IgD-negative memory B cell (primary cell): ENCODE measurements around the gene SLC25A22. TPM values are rescaled to one million over a fixed set of nuclear protein-coding genes. Genes with fewer than 3 reads are reported as not detected.

Experiments
- H3K27ac Mint-ChIP-seq, 3 donors: one replicate each; pipeline ENCODE4 v1.8.0; 2020 to 2022; ENCODE audit warnings: mild to moderate bottlenecking in 3 of 3, mixed read lengths in 3 of 3, moderate library complexity in 1 of 3
- H3K27me3 Mint-ChIP-seq: one replicate; pipeline ENCODE4 v1.8.0; 2021; ENCODE audit warnings: mixed read lengths
- H3K36me3 Mint-ChIP-seq: one replicate; pipeline ENCODE4 v1.8.0; 2020; ENCODE audit warnings: mild to moderate bottlenecking, mixed read lengths
- H3K4me1 Mint-ChIP-seq, 3 donors: one replicate each; pipeline ENCODE4 v1.8.0; 2020 to 2022; ENCODE audit warnings: mixed read lengths in 3 of 3, mild to moderate bottlenecking in 1 of 3
- H3K4me3 Mint-ChIP-seq, 4 donors: one replicate each; pipeline ENCODE4 v1.8.0; 2020 to 2022; ENCODE audit warnings: mild to moderate bottlenecking in 4 of 4, mixed read lengths in 4 of 4, moderate library complexity in 3 of 4
- H3K9me3 Mint-ChIP-seq, 3 donors: one replicate each; pipeline ENCODE4 v1.8.0; 2020 to 2021; ENCODE audit warnings: mixed read lengths in 3 of 3, mild to moderate bottlenecking in 1 of 3
- polyA plus RNA-seq: library from polyadenylated mRNA; unstranded; fragments of 300-500 nt; fragmentation: Illumina TruSeq; gene quantifications from one replicate; pipeline ENCODE4 v1.2.3, GENCODE V29; 2021

The SLC25A22 gene
- polyA plus RNA-seq, 1 donor from 2014 or later, result 9.5 TPM

GRCh38 chr11:809287-810039 lies 11.4 kb upstream of the SLC25A22 start, which contains the start of gene RPLP2:
Gene RPLP2 (plus strand): TSS chr11:809967. CDS start chr11:810235, 268 bp downstream.
- Mint-ChIP-seq H3K9me3 (no peaks in the 10 kb centered on the region), H3K4me1 (peaks cover 16 to 22% (median 16%) of the 10 kb centered on the region in 3 donors), H3K4me3 (peak within 1 kb of the TSS; percentile 92 to 98 (median 96)), H3K27me3 (no peaks in the 10 kb centered on the region), H3K36me3 (no peaks in the 10 kb centered on the region), H3K27ac (peak within 1 kb of the TSS; percentile 98 to 99 (median 98))

GRCh38 chr11:808427-809286 lies 10.6 kb upstream of the SLC25A22 start:
- Mint-ChIP-seq H3K4me3 (peak overlapping the region; percentile 92 to 98 (median 96)), H3K36me3 (no peaks in the 10 kb centered on the region), H3K9me3 (no peaks in the 10 kb centered on the region), H3K4me1 (peaks cover 16 to 22% (median 16%) of the 10 kb centered on the region in 3 donors), H3K27me3 (no peaks in the 10 kb centered on the region), H3K27ac (peak overlapping the region; percentile 98 to 99 (median 98))

- H3K36me3 Mint-ChIP-seq, result no peaks in the 10 kb centered on the region
- H3K27ac Mint-ChIP-seq, result peak overlapping the region in 2 of 3 donors; percentile 35 to 46
- H3K9me3 Mint-ChIP-seq, result no peaks in the 10 kb centered on the region
- peaks cover 4 to 13% (median 7%) of the 10 kb centered on the region in 3 donors for H3K4me1 Mint-ChIP-seq
- H3K27me3 Mint-ChIP-seq, result no peaks in the 10 kb centered on the region
- peak overlapping the region; percentile 38 to 88 (median 83) for H3K4me3 Mint-ChIP-seq
Measured at GRCh38 chr11:804599-804964, 6.5 kb upstream of the SLC25A22 start.

- Mint-ChIP-seq H3K9me3 (no peaks in the 10 kb centered on the region), H3K4me1 (peaks cover 4 to 11% (median 7%) of the 10 kb centered on the region in 3 donors), H3K4me3 (peak overlapping the region; percentile 55 to 88 (median 83)), H3K27me3 (no peaks in the 10 kb centered on the region), H3K27ac (peak overlapping the region in 1 of 3 donors; percentile 35), H3K36me3 (no peaks in the 10 kb centered on the region)
Measured at GRCh38 chr11:803770-804598, 5.9 kb upstream of the SLC25A22 start.

- Mint-ChIP-seq H3K27ac (no peak overlapping the region), H3K9me3 (no peaks in the 10 kb centered on the region), H3K36me3 (no peaks in the 10 kb centered on the region), H3K4me1 (peaks cover 2 to 6% (median 3%) of the 10 kb centered on the region in 3 donors), H3K27me3 (no peaks in the 10 kb centered on the region), H3K4me3 (no peak overlapping the region)
Measured at GRCh38 chr11:803467-803742, 5.3 kb upstream of the SLC25A22 start.

- no peaks in the 10 kb centered on the region for H3K27me3 Mint-ChIP-seq
- peak overlapping the region in 2 of 4 donors; percentile 38 to 85 for H3K4me3 Mint-ChIP-seq
- H3K27ac Mint-ChIP-seq, result no peak overlapping the region
- no peaks in the 10 kb centered on the region for H3K36me3 Mint-ChIP-seq
- no peaks in the 10 kb centered on the region for H3K9me3 Mint-ChIP-seq
- peaks cover 1 to 3% (median 2%) of the 10 kb centered on the region in 3 donors for H3K4me1 Mint-ChIP-seq
Measured at GRCh38 chr11:802693-803466, 4.8 kb upstream of the SLC25A22 start.

- Mint-ChIP-seq H3K4me3 (peak overlapping the region in 2 of 4 donors; percentile 38 to 71), H3K36me3 (no peaks in the 10 kb centered on the region), H3K27ac (no peak overlapping the region), H3K4me1 (peaks cover 0 to 2% (median 0%) of the 10 kb centered on the region in 3 donors), H3K9me3 (no peaks in the 10 kb centered on the region), H3K27me3 (no peaks in the 10 kb centered on the region)
Measured at GRCh38 chr11:802018-802617, 4.0 kb upstream of the SLC25A22 start.

- no peaks in the 10 kb centered on the region for H3K9me3 Mint-ChIP-seq
- peak overlapping the region in 1 of 4 donors; percentile 32 for H3K4me3 Mint-ChIP-seq
- H3K27me3 Mint-ChIP-seq, result no peaks in the 10 kb centered on the region
- peaks cover 0 to 4% (median 1%) of the 10 kb centered on the region in 3 donors for H3K4me1 Mint-ChIP-seq
- H3K27ac Mint-ChIP-seq, result no peak overlapping the region
- H3K36me3 Mint-ChIP-seq, result no peaks in the 10 kb centered on the region
Measured at GRCh38 chr11:801097-801780, 3.2 kb upstream of the SLC25A22 start.

- Mint-ChIP-seq H3K27me3 (no peaks in the 10 kb centered on the region), H3K27ac (no peak overlapping the region), H3K36me3 (no peaks in the 10 kb centered on the region), H3K9me3 (no peaks in the 10 kb centered on the region), H3K4me1 (peaks cover 0 to 6% (median 5%) of the 10 kb centered on the region in 3 donors), H3K4me3 (peak overlapping the region in 1 of 4 donors; percentile 32)
Measured at GRCh38 chr11:800473-800872, 2.4 kb upstream of the SLC25A22 start.

GRCh38 chr11:799641-800316 lies 1.7 kb upstream of the SLC25A22 start:
- Mint-ChIP-seq H3K36me3 (no peaks in the 10 kb centered on the region), H3K4me3 (peak overlapping the region in 1 of 4 donors; percentile 23), H3K4me1 (peaks cover 0 to 6% (median 5%) of the 10 kb centered on the region in 3 donors), H3K27me3 (no peaks in the 10 kb centered on the region), H3K9me3 (no peaks in the 10 kb centered on the region), H3K27ac (no peak overlapping the region)

- H3K4me3 Mint-ChIP-seq, result peak overlapping the region; percentile 87 to 99 (median 96)
Measured at GRCh38 chr11:797296-798092, 587 bp downstream of the SLC25A22 start.

GRCh38 chr11:796565-797295 lies 1.4 kb downstream of the SLC25A22 start:
- Mint-ChIP-seq H3K36me3 (no peaks in the 10 kb centered on the region), H3K4me3 (peak overlapping the region; percentile 87 to 99 (median 96)), H3K27ac (peak overlapping the region; percentile 88 to 100 (median 96)), H3K9me3 (no peaks in the 10 kb centered on the region), H3K4me1 (peaks cover 0 to 6% (median 5%) of the 10 kb centered on the region in 3 donors), H3K27me3 (no peaks in the 10 kb centered on the region)

More at GRCh38 chr11:797296-798092, 587 bp downstream of the SLC25A22 start:
- peaks cover 0 to 6% (median 5%) of the 10 kb centered on the region in 3 donors for H3K4me1 Mint-ChIP-seq
- H3K27me3 Mint-ChIP-seq, result no peaks in the 10 kb centered on the region
- no peaks in the 10 kb centered on the region for H3K36me3 Mint-ChIP-seq
- peak overlapping the region; percentile 82 to 100 (median 96) for H3K27ac Mint-ChIP-seq
- no peaks in the 10 kb centered on the region for H3K9me3 Mint-ChIP-seq
